Heart left ventricle (tissue), 13 donors: ENCODE results near the gene PUM1.

ENCODE experiments used
- POLR2A ChIP-seq, 2 donors: fragments of 450-650 bp; IDR thresholded peaks; one replicate each; pipeline ENCODE4 v1.6.1; 2017; ENCODE audit warnings: antibody characterized with exemption in 2 of 2, mild to moderate bottlenecking in 2 of 2, moderate library complexity in 2 of 2
- TF ChIP-seq, protein P1 (sequence below), 12 donors: fragments of 200-600 bp; sonication (generic) in 4 of 12; IDR thresholded peaks; one replicate each; pipeline versions ENCODE4 v1.5.0 to v1.8.0; 2018 to 2022; ENCODE audit warnings: antibody characterized with exemption in 12 of 12, mild to moderate bottlenecking in 5 of 12
- donor health status: ischemic (EF 13 %, LVEDD 7.1; RV severe dilation, severe dysfunction).
- donor health status: DM: no; HTN: yes; CAD: no.
- donor health status: DM: no; HTN: no; CAD: no.
- donor health status: ischemic (EF 25% LVEDD 6.9; RV normal size, moderate dysfunction).
- donor health status: ischemic (EF 25% LVEDD 5.7; RV mildly dilated, moderate dysfunction).
- donor health status: ischemic (EF 35%, LVEDD 5.7; RV mildly dilated, moderate dysfunction).
- donor health status: nonischemic (EF 11% LVEDD 7.7; RV severe dilation, severe dysfunction).
- donor health status: DM: yes; HTN: yes; CAD: no.
- donor health status: PGD.
- donor health status: ischemic (EF 29% LVEDD 5.4; RV normal size, mild dysfunction).
- donor health status: nonischemic (EF 23%, LVEDD 6.1; RV moderate dilation, normal function).

DNA sequence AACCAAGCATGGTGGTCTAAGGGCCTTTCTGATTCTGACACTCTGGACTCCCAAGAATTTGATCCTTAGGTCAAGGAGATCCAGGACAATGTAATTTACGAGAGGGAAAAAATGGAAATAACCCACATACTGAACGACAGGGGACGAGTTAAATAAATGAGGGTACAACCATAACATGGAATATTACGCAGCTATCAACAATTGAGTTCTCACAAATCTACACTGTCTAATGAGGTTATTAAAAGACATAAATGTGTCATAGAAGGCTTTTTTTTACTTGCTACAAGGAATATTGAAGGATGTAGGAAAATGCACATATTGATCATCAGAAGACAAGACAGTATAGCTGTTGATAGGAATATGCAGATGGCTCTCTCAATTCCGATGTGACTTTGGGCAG, 180.8 kb downstream of the PUM1 start:
- TF ChIP-seq, protein P1, sequence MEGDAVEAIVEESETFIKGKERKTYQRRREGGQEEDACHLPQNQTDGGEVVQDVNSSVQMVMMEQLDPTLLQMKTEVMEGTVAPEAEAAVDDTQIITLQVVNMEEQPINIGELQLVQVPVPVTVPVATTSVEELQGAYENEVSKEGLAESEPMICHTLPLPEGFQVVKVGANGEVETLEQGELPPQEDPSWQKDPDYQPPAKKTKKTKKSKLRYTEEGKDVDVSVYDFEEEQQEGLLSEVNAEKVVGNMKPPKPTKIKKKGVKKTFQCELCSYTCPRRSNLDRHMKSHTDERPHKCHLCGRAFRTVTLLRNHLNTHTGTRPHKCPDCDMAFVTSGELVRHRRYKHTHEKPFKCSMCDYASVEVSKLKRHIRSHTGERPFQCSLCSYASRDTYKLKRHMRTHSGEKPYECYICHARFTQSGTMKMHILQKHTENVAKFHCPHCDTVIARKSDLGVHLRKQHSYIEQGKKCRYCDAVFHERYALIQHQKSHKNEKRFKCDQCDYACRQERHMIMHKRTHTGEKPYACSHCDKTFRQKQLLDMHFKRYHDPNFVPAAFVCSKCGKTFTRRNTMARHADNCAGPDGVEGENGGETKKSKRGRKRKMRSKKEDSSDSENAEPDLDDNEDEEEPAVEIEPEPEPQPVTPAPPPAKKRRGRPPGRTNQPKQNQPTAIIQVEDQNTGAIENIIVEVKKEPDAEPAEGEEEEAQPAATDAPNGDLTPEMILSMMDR (IDR thresholded peaks at IDR 0.05): no peak
- no peak for TF ChIP-seq POLR2A (IDR thresholded peaks at IDR 0.05)
